Type B pancreatic cell (in vitro differentiated cells): ENCODE results near the gene PRKAR1B. TPM values are rescaled to one million over a fixed set of nuclear protein-coding genes. Genes with fewer than 3 reads are reported as not detected.
"Not testable (repeated sequence)": the region's sequence is repeated elsewhere in the genome, so short reads cannot be mapped to it uniquely, and the experiment has no call there.

Experiments
- DNase-seq: peaks from one replicate; pipeline ENCODE4 v3.0.0; 2021; ENCODE audit warnings: mixed read lengths; ENCODE audit not compliant: unreplicated experiment; ENCODE audit errors: extremely low spot score
- H3K27ac Mint-ChIP-seq: 2 replicates; pipeline ENCODE4 v1.8.0; 2021; ENCODE audit warnings: mild to moderate bottlenecking, mixed read lengths
- H3K27me3 Mint-ChIP-seq: 2 replicates; pipeline ENCODE4 v1.8.0; 2021; ENCODE audit warnings: mixed read lengths
- H3K36me3 Mint-ChIP-seq: 2 replicates; pipeline ENCODE4 v1.8.0; 2021; ENCODE audit warnings: mixed read lengths
- H3K4me1 Mint-ChIP-seq: one replicate; pipeline ENCODE4 v1.8.0; 2021; ENCODE audit warnings: mixed read lengths; ENCODE audit not compliant: unreplicated experiment
- H3K4me3 Mint-ChIP-seq: 2 replicates; pipeline ENCODE4 v1.8.0; 2021; ENCODE audit warnings: mild to moderate bottlenecking, mixed read lengths
- H3K9me3 Mint-ChIP-seq: 2 replicates; pipeline ENCODE4 v1.8.0; 2021; ENCODE audit warnings: mixed read lengths
- total RNA-seq: library from RNA; stranded (reverse); gene quantifications from 2 replicates; pipeline ENCODE4 v1.2.1, GENCODE V29; 2021; ENCODE audit warnings: low replicate concordance
- TF ChIP-seq, protein P1 (sequence below): fragments of 200-600 bp; sonication (generic); conservative IDR thresholded peaks from 2 replicates; pipeline ENCODE4 v1.5.0; 2021; ENCODE audit warnings: antibody characterized with exemption, mild to moderate bottlenecking

Gene PRKAR1B
- total RNA-seq, 1 donor from 2014 or later, result 26.1 TPM

- Mint-ChIP-seq H3K4me1 (no peaks in the 10 kb centered on the region), H3K36me3 (no peaks in the 10 kb centered on the region), H3K27me3 (no peaks in the 10 kb centered on the region), H3K27ac (no peak overlapping the region), H3K9me3 (no peaks in the 10 kb centered on the region), H3K4me3 (no peak overlapping the region)
- TF ChIP-seq, protein P1, sequence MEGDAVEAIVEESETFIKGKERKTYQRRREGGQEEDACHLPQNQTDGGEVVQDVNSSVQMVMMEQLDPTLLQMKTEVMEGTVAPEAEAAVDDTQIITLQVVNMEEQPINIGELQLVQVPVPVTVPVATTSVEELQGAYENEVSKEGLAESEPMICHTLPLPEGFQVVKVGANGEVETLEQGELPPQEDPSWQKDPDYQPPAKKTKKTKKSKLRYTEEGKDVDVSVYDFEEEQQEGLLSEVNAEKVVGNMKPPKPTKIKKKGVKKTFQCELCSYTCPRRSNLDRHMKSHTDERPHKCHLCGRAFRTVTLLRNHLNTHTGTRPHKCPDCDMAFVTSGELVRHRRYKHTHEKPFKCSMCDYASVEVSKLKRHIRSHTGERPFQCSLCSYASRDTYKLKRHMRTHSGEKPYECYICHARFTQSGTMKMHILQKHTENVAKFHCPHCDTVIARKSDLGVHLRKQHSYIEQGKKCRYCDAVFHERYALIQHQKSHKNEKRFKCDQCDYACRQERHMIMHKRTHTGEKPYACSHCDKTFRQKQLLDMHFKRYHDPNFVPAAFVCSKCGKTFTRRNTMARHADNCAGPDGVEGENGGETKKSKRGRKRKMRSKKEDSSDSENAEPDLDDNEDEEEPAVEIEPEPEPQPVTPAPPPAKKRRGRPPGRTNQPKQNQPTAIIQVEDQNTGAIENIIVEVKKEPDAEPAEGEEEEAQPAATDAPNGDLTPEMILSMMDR, result no peak
- DNase-seq, result no peak
These were observed 170.1 kb downstream of the PRKAR1B start for GRCh38 chr7:556837-557557.

GRCh38 chr7:556291-556826 is 170.7 kb downstream of the PRKAR1B start:
- TF ChIP-seq, protein P1, result no peak
- Mint-ChIP-seq H3K36me3 (no peaks in the 10 kb centered on the region), H3K27ac (no peak overlapping the region), H3K4me3 (no peak overlapping the region), H3K9me3 (no peaks in the 10 kb centered on the region), H3K27me3 (no peaks in the 10 kb centered on the region), H3K4me1 (no peaks in the 10 kb centered on the region)
- DNase-seq, result no peak

DNA sequence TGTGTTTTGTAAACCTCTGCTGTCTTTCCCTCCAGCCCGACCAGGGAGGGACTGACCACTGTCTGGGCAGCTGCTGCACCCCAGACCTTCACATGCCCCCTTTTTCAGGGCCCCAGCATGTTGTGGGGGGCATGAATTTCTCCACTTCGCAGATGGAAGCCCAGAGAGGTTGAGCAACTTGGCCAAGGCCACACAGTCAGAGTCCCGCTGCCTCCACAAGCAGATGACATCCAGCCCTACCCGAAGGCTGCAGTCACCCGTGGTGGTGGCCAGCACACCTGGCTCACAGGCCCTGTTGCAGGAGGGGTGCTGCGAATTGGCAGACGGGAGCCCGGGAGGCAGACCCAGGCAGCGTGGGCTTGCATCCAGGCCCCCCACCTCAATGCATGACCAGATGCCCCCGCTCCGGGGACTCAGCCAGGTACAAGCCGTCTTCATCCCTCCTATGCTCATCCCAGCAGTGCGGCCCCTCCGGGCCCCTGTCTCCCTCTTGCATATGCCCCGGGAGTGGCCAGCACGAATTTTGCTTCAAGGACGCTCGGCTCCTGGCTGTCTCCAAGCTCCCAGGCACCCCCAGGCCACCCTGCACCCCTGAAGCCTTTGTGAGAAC is 171.4 kb downstream of the PRKAR1B start:
- TF ChIP-seq, protein P1, result no peak
- Mint-ChIP-seq H3K27me3 (no peaks in the 10 kb centered on the region), H3K4me1 (no peaks in the 10 kb centered on the region), H3K36me3 (no peaks in the 10 kb centered on the region), H3K4me3 (no peak overlapping the region), H3K9me3 (no peaks in the 10 kb centered on the region), H3K27ac (no peak overlapping the region)
- DNase-seq, result no peak

DNA sequence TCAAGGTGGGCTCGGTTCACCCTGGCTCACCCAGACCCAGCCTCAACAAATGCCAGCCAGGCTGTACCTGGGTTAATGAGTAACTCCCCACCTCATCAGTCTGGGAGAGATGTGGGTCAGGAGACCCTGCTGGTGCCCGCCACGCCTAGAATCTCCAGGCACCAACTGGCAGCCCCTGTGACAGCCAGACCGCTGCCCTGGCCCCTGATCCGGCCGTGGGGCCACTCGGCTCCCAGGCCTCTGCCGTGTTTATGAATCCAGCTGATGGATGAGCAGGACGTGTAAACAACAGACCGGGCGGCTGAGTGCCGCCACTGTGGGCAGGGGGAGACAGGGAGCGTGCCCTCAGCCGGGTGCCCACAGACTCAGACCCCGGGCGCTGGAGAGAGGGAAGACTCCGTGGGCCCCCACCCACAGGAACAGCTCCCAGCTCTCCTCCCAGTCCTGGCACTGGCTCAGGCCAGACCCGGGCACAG is 173.4 kb downstream of the PRKAR1B start:
- H3K36me3 Mint-ChIP-seq, result no peaks in the 10 kb centered on the region
- no peak overlapping the region for H3K27ac Mint-ChIP-seq
- H3K27me3 Mint-ChIP-seq, result no peaks in the 10 kb centered on the region

GRCh38 chr7:552868-553635 is 174.0 kb downstream of the PRKAR1B start:
- TF ChIP-seq, protein P1, result no peak
- no peaks in the 10 kb centered on the region for H3K4me1 Mint-ChIP-seq
- no peak for DNase-seq
- H3K36me3 Mint-ChIP-seq, result no peaks in the 10 kb centered on the region
- no peak overlapping the region for H3K27ac Mint-ChIP-seq
- H3K9me3 Mint-ChIP-seq, result no peaks in the 10 kb centered on the region
- H3K4me3 Mint-ChIP-seq, result no peak overlapping the region
- no peaks in the 10 kb centered on the region for H3K27me3 Mint-ChIP-seq

More for the DNA sequence above, 173.4 kb downstream of the PRKAR1B start:
- no peak overlapping the region for H3K4me3 Mint-ChIP-seq
- H3K9me3 Mint-ChIP-seq, result no peaks in the 10 kb centered on the region
- no peak for DNase-seq
- TF ChIP-seq, protein P1, result no peak
- H3K4me1 Mint-ChIP-seq, result no peaks in the 10 kb centered on the region

DNA sequence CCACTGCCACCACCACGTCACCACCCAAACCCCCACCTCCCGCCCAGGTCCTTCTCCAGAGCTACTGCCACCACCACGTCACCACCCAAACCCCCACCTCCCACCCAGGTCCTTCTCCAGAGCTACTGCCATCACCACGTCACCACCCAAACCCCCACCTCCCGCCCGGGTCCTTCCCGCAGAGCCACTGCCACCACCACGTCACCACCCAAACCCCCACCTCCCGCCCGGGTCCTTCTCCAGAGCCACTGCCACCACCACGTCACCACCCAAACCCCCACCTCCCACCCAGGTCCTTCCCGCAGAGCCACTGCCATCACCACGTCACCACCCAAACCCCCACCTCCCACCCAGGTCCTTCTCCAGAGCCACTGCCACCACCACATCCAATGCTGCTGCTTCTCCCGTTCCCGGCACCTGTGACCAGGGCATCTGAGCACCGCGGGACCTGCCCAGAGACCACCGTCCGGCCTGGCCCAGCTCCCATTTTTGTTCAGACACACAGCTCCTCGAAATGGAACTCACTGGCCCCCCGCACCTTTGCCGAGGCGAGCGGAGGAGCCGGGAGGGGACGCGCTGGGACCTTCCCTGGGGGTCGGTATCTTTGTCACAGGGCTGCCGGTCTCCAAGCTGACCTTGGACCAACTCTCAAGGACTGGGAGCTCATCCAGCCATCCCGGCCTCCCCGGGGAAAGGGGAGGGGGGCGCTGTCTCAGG is 174.8 kb downstream of the PRKAR1B start:
- H3K27me3 Mint-ChIP-seq, H3K4me1 Mint-ChIP-seq, H3K36me3 Mint-ChIP-seq, H3K4me3 Mint-ChIP-seq, H3K9me3 Mint-ChIP-seq, DNase-seq, H3K27ac Mint-ChIP-seq: not testable (repeated sequence)

DNA sequence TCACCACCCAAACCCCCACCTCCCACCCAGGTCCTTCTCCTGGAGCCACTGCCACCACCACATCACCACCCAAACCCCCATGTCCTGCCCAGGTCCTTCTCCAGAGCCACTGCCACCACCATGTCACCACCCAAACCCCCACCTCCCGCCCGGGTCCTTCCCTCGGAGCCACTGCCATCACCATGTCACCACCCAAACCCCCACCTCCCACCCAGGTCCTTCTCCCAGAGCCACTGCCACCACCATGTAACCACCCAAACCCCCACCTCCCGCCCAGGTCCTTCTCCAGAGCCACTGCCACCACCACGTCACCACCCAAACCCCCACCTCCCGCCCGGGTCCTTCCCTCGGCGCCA is 175.5 kb downstream of the PRKAR1B start:
- DNase-seq, H3K36me3 Mint-ChIP-seq, H3K9me3 Mint-ChIP-seq, H3K4me1 Mint-ChIP-seq, H3K27ac Mint-ChIP-seq, H3K27me3 Mint-ChIP-seq, H3K4me3 Mint-ChIP-seq: not testable (repeated sequence)
